ENCODE measurements around the gene PLXNB1.
"Not testable (repeated sequence)": the region's sequence is repeated elsewhere in the genome, so short reads cannot be mapped to it uniquely, and the experiment has no call there.

PLXNB1 gene

DNA sequence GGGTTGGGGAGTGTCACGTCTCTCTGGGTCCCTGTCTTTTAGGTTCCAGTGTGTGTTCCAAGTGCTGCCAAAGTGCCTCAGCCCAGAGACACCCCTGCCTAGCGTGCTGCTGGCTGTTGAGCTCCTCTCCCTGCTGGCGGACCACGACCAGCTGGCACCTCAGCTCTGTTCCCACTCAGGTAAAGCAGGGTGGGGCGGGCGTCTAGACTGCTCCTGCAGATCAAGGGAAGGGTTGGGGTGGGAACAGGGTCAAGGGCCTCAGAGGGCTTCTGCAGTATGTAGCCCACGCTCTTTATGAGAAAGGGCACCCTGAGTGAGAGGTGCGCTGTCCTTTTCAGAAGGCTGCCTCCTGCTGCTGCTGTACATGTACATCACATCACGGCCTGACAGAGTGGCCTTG lies 33.8 kb upstream of the PLXNB1 start:
- DNase-seq = no peak

DNA sequence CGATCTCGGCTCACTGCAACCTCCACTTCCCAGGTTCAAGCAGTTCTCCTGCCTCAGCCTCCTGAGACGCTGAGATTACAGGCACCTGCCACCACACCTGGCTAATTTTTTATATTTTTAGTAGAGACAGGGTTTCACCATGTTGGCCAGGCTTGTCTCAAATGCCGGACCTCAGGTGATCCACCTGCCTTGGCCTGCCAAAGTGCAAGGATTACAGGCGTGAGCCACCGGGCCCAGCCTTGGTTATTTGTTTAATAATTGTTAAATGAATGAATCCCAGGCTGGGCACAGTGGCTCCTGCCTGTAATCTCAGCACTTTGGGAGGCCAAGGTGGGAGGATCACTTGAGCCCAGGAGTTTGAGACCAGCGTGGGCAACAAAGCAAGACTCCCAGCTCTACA lies 31.9 kb upstream of the PLXNB1 start:
- DNase-seq = not testable (repeated sequence)

DNA sequence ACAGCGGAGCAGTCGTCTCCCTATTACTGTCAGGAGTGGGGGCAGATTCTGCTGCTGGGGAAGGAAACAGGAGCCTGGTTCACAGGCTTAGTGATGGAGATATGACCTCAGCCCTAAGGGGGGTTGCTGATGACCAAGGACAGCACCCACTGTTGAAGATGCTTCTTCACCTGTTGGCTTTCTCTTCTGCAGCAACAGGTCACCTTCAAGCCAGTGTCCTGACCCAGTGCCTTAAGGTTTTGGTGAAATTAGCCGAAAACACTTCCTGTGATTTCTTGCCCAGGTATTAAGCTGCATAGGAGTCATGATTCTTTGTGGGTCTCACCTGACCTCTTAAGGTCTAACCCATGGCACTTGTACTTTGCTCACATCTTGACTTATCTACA lies 30.6 kb upstream of the PLXNB1 start:
- no peak for DNase-seq

DNA sequence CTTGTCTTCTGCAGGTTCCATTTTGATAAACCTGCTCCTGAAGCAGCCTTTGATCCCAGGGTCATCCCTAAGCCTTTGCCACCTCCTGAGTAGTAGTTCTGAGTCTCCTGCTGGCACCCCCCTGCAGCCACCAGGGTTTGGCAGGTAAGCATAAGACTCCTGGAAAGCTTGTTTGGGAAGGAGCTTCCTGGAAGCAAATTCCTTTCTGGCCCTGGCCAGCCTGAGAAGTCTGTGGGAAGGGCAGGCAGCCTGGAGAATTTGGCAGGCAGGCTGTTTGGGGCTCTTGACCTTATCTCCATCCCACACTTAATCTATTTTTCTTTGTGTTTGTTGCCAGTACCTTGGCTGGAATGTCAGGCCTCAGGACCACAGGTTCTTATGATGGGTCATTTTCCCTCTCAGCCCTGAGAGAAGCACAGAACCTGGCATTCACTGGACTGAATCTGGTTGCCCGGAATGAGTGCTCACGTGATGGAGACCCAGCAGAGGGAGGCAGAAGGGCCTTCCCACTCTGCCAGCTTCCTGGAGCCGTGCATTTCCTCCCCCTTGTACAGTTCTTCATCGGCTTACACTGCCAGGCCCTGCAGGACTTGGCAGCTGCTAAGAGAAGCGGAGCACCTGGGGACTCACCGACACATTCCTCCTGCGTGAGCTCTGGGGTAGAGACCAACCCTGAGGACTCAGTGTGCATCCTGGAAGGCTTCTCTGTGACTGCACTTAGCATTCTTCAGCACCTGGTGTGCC lies 30.1 kb upstream of the PLXNB1 start:
- no peak for DNase-seq

DNA sequence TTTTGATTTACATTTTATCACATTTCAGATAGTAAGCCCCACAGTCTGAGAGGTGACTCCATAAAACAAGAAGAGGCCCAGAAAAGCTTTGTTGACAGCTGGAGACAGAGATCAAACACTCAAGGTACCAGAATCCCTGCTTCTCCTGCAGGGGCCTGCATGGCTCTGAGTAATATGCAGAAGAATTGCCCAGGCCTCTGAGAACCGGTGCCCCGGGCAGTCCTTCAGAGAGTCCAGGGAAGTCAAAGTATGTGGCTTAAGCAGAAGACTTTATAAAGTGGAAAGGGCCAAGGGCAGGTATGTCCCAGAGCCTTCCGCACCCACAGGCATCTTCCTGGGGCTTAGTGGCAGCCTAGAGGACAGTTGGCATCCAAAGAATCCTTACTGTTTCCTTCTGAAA lies 29.4 kb upstream of the PLXNB1 start:
- no peak for DNase-seq

DNA sequence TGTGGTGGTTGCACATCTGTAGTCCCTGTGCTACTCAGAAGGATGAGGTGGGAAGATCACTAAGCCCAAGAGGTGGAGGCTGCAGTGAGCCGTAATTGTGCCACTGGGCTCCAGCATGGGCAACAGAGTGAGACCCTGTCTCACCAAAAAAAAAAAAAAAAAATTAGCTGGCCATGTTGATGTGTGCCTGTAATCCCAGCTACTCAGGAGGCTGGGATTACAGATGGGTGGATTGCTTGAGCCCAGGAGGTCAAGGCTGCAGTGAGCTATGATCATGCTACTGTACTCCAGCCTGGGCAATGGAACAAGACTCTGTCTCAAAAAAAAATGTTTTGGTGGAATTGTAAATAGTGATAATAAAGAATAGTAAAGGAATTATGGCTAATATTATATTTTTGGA lies 26.6 kb upstream of the PLXNB1 start:
- DNase-seq = no peak

DNA sequence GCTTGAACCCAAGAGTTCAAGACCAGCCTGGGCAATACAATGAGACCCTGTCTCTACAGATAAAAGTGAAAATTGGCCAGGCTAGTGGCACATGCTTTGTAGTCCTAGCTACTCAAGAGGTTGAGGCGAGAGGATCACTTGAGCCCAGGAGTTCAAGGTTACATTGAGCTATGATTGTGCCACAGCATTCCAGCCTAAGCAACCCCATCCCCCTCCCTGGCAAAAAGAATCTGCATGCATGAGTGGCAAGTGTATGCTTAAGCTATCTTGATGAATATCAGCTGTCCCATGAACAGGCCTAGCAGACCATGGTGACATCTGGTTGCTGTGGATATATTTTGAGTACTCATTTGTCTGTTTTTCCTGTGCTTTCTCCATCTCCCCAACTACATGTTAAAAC lies 21.4 kb upstream of the PLXNB1 start:
- no peak for DNase-seq

DNA sequence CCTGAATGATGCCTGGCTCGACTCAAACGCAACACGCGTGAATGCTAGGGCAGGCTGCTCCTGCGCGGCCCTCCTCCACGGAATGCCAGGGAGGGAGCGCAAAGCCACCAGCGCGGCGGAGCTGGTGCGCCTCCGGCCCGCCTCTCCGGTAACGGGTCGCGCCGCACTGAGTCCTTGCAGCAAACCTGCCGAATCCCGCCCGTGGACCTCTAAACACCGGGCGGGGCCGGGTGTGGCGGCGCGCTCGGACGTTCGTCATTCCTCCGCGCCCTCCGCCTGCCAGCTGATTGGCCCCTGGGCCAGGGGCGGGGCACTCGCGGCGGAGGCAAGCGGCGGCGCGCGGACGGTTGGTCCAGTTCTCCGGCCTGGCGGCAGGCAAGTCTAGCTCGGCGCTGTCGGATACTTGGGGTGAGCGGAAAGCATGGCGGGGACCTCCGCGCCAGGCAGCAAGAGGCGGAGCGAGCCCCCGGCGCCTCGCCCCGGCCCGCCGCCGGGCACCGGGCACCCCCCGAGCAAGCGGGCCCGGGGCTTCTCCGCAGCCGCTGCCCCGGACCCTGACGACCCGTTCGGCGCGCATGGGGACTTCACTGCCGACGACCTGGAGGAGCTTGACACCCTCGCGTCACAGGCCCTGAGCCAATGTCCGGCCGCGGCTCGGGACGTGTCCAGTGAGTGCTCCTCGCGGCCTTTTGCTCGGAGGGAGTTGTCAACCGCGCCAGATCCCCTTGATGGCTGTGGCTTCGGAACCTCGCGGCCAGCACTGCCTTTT lies 16.7 kb upstream of the PLXNB1 start, which contains the start of gene ATRIP:
ATRIP (plus strand) TSS at position 313 of the 769 bp plus-strand sequence; CDS start at position 422, 109 bp downstream.
- peak; percentile 93 for DNase-seq

DNA sequence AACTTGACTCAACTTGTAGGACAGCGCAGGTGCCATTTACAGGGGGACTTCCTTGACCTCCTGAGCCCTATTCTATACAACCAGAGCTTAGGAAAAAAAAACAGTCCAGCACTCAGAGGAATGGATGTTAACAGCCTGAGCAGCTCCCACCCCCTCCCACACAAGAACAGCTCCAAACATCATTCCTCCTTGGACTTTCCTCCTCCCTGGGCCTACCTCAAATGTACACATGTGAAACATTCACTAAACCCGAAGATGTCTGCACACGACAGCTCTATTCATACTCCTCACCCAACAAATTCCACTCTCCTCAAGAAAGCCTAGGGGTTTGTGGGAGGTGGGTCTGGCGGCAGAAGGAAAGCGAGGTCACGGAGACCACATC lies 16.1 kb upstream of the PLXNB1 start:
- DNase-seq = no peak

DNA sequence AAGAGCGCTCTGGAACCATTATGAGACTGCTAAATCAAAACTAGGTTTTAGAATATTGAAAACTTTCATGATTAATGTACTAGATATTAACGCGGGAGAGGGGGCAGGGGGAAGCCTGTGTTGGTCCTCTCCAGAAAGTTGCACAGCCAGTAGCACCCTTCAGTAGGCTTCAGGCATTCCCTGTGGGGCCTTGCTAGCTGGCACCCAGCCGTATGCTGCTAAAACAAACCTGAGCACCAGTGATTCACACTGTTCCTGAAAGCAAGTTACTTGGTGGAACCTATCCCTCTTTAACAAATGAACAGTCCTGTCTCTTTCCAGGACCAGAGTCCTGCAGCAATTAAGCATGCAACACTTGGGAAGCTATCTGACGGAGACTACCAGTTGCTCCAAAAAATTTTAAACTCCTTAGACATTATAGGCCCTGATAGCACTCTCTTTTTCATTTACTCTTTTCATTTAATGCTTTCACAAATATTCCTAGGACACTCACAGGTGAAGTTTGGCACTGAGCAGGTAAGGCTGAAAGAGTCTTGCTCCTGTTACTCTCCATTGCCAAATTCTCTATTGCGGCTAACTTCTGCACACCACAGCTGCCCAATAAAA lies 15.5 kb upstream of the PLXNB1 start:
- DNase-seq = no peak

DNA sequence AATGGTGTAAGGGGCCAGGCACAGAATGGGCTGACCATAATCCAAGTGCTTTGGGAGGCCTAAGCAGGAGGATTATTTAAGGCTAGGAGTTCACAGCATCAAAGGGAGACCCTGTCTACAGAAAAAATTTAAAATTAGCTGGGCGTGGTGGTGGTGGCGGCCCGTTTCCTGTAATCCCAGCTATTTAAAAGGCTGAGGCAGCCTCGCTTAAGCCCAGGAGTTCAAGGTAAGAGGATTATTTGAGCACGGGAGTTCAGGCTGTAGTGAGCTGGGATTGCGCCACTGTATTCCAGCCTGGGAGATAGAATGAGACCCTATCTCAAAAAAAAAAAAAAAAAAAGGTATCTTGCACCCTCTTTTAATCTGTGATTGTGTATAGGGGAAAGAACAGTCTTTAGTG lies 12.1 kb upstream of the PLXNB1 start:
- no peak for DNase-seq

DNA sequence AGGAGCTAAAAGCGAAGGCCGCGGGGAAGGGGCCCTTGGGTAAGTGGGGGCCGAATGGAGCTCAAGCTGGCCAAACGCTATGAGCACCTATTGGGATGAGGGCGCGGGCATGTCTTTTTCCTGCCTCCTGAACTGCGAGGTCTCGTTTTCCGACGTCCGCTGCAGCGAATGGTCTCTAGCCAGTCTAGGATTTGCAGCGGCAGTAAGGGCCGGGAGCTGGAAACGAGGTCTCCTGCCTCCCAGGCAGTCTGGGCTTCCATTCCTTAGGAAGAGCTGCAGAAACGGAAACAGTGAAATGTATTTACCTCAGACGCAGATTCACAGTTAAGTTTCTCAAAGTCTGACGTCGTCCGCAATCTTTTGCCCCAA lies 10.7 kb upstream of the PLXNB1 start:
- no peak for DNase-seq

DNA sequence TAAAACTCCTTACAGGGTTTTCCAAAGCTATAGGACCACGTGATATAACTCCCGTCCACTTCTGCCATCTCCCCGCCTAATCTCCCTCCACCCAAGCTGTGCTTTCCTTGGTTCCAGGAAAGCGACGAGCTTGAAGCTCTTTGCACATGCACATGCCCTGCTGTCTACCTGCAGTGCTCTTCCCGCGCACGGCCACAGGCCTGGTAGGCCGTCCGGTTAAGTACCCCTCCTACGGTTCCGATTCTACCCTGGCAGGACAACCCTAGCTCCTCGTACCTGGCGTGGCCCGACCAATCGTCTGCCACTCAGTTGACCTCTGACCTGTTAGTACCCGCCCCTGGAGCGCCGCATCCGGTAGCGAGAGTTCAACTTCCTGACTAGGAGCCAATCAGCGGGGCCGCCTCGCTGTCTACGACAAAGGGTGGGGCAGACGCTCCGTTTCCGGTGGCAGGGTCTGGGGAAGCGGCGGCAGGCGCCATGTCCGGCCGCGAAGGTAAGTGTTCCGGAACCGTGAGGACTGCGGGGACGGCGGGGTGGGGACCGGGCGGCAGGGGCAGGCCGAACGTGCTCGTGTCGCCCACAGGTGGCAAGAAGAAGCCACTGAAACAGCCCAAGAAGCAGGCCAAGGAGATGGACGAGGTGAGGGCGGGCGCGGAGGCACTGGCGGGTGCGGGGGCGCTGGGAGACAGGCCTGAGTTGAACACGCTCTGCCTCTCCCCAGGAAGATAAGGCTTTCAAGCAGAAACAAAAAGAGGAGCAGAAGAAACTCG lies 10.1 kb upstream of the PLXNB1 start, which contains the start of the genes CCDC51 and TMA7:
CCDC51 (minus strand) TSS at position 300 of the 770 bp plus-strand sequence. CDS start 4,991 bp downstream, outside the sequence.
TMA7 (plus strand) TSS at position 438 of the 770 bp plus-strand sequence; CDS start at position 478, 40 bp downstream.
- DNase-seq = peak; percentile 97

DNA sequence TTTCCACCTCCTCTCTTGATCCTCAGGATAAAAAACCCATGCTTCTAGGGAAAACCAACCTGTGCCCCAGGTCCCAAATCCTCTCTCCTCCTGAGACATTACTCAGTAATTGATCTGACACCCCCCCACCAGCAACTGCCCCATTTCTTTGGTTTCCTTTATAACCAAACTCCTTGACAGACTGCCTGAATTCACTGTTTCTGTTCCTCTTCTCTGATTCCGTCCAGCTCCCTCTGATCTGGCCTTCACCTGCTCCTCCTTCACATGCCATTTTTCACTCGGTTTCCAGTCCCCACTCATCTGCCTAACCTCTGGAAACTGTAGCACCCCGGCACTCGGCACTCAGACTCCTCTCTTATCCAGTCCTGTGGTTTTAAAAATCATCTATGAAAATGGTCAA lies 7.9 kb upstream of the PLXNB1 start:
- DNase-seq = peak; percentile 30

DNA sequence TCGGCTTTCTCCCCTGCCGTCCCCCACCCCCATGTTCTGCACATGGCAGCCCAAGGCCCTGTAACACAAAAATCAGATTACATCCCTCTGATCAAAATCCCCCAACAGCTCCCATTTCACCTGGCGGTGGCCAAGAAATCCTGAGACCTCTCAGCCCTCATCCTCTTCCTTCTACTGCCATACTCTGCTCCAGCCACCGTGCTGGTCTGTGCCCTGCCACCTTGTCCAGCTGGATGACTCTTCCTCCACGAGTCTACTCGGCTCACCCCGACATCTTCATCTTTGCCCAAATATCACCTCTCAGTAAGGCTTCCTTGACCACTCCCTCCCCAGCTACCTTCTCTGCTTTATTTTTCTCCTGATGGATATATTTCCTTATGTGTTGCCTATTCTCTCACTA lies 7.0 kb upstream of the PLXNB1 start:
- DNase-seq = no peak

DNA sequence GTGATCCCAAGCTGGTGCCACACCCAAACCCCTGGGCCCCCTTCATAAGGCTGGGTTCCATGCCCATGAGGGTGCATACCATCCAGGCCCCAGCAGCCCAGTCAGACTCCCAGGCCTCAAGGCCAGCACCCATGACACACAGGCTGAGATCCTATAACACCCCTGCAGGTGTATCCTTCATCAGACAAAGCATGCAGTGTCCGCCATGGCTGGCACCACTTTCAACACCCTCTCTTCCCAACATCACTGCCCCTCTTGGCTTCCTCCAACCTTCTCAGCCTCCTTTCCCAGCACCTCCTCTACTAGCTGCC lies 6.5 kb upstream of the PLXNB1 start:
- DNase-seq = no peak

DNA sequence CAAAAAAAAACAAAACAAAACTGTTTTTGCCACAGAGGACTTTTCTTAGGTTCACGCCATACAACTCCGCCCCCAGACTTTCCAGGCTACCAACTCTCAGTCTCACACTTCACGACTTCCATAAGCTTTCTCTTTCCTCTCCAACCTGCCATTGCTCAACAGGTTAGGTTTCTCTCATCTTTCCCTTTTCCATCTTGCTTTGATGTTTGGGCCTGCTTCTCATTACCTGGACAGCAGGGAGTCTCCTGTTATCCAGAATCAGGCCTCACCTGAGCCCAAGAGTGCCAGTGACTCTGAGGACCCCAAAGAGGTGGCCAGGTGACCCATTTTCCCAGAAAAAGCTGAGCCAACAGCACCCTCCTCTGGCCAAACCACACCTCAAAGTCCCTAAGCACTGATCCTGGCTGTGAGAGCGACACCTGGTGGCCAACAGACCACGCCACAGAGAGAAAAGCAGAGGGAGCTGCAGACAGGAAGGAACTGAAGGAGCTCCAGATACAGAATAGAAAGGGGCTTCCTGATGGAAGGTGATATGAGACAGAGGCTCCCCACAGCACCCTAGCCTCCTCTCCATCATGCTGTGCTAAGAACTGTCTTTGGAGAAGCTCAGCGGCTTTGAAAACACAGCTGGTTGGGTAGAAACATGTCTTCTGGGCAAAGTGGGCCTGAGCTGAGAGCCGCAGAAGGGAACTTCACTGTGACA lies 6.0 kb upstream of the PLXNB1 start:
- DNase-seq = peak; percentile 85

DNA sequence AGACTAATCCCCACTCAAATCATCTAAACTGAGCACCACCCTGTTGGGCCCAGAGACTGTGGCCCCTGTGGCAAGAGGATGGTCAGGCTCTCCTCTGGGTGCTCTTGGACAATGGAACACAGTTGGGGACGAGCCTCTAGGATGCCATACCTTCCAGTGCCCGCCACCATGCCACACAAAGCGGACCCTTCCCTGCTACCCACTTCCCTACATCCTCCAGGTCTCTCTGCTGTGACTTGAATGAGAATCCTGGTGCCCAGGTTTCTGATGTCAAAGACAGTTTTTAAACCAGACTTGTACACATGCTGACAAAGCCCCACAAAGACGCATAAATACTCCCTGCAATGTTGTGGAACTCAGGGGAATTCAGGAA lies 5.3 kb upstream of the PLXNB1 start:
- no peak for DNase-seq

DNA sequence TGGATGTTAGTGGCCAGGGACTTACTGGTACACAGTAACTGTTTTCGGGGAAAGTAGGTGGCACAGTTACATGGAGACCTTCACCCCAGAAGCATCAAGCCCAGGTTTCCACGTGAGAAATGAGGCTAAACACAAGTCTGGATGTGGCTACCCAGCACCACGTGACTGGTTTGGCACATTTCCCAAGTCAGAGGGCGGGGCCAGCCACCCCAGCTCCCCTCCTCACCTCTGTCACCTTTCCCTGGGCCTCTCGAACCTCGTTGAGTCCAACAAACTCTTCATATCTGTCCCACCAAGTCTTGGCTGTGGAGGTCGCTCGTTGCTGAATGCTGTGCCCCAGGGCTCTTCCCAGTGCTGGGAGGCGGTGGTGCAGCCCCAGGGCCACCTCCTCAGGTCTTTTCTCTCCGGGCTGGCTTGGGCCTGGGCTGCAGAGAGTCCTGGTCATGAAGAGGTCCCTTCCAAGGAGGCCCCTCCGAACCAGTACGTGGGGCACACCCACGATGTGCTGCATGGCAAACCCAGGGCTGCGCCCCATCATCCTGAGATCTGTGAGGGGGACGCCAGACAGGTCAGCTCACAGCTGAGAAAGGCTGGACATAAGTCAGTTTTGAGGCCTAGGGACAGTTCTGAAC lies 4.8 kb upstream of the PLXNB1 start:
- DNase-seq = peak; percentile 33

DNA sequence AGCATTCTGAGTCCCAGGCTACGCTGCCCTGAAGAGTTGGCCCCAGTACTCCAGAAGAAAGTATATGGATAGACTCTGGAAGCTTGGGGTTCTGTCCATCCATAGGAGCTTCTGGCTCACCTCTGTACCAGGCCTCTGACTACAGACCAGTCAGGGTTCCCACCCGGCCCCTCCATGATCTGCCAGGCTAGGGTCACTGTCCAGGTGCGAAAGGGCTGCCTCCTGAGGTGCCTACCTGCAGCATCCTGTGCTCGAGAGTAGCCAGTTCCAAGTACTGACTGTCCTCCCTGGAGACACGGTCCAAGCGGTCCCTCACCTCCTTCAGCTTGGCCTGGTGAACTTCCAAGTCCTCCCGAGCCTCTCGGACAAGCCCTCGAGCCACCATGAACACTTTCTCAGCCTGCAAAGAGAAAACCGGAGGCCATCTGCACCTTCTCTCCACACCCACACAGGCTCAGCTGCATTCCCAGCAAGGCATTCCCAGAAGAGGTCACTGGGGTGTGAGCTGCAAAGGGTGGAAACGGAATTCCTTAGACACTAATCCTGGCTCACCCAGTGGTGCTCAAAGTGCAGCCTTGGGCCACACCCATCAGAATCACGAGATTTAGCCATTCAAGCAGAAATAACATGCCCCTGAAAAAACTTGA lies 3.7 kb upstream of the PLXNB1 start:
- peak; percentile 30 for DNase-seq
